Mesothelial cell of epicardium (in vitro differentiated cells): ENCODE measurements around the gene FUT8. TPM values are rescaled to one million over a fixed set of nuclear protein-coding genes. Genes with fewer than 3 reads are reported as not detected.

Source experiments
- DNase-seq, 2 experiments: peaks; one replicate each; pipeline ENCODE4 v3.0.0; 2021; ENCODE audit warnings: low spot score in 2 of 2; ENCODE audit not compliant: unreplicated experiment in 2 of 2
- H3K27ac Mint-ChIP-seq: 2 replicates; pipeline ENCODE4 v1.8.0; 2021; ENCODE audit warnings: mixed read lengths
- H3K27me3 Mint-ChIP-seq: 2 replicates; pipeline ENCODE4 v1.8.0; 2021; ENCODE audit warnings: low read depth, mixed read lengths
- H3K36me3 Mint-ChIP-seq: 2 replicates; pipeline ENCODE4 v1.8.0; 2021; ENCODE audit warnings: mixed read lengths
- H3K4me1 Mint-ChIP-seq: 2 replicates; pipeline ENCODE4 v1.8.0; 2021; ENCODE audit warnings: mixed read lengths
- H3K4me3 Mint-ChIP-seq: 2 replicates; pipeline ENCODE4 v1.8.0; 2021; ENCODE audit warnings: mild to moderate bottlenecking, moderate library complexity, mixed read lengths
- H3K9me3 Mint-ChIP-seq: 2 replicates; pipeline ENCODE4 v1.8.0; 2021; ENCODE audit warnings: mixed read lengths
- CTCF ChIP-seq: fragments of 200-600 bp; sonication (generic); IDR thresholded peaks from one replicate; pipeline ENCODE4 v1.5.0; 2021; ENCODE audit warnings: antibody characterized with exemption; ENCODE audit not compliant: unreplicated experiment
- total RNA-seq: library from RNA; stranded (reverse); gene quantifications from 3 replicates; pipeline ENCODE4 v1.2.1, GENCODE V29; 2021

Gene FUT8
- total RNA-seq, 1 donor from 2014 or later: 49.4 TPM

- peaks cover 19% of the 10 kb centered on the region for H3K36me3 Mint-ChIP-seq
- peaks cover 21% of the 10 kb centered on the region for H3K9me3 Mint-ChIP-seq
- H3K4me3 Mint-ChIP-seq: no peak overlapping the region
- no peak for TF ChIP-seq CTCF
- H3K4me1 Mint-ChIP-seq: peaks cover 2% of the 10 kb centered on the region
- no peak overlapping the region for H3K27ac Mint-ChIP-seq
- H3K27me3 Mint-ChIP-seq: no peaks in the 10 kb centered on the region
- DNase-seq: no peak
These were observed 225.2 kb downstream of the FUT8 start for GRCh38 chr14:65637780-65638179.

GRCh38 chr14:65639216-65639615, 226.7 kb downstream of the FUT8 start:
- Mint-ChIP-seq H3K4me3 (no peak overlapping the region), H3K4me1 (peaks cover 2% of the 10 kb centered on the region), H3K36me3 (peaks cover 19% of the 10 kb centered on the region), H3K27ac (no peak overlapping the region), H3K9me3 (peaks cover 21% of the 10 kb centered on the region), H3K27me3 (no peaks in the 10 kb centered on the region)
- no peak for DNase-seq
- TF ChIP-seq CTCF: no peak

- no peak for DNase-seq
- no peak for TF ChIP-seq CTCF
- H3K4me3 Mint-ChIP-seq: no peak overlapping the region
- H3K27me3 Mint-ChIP-seq: no peaks in the 10 kb centered on the region
- H3K9me3 Mint-ChIP-seq: peaks cover 12% of the 10 kb centered on the region
- no peaks in the 10 kb centered on the region for H3K4me1 Mint-ChIP-seq
- H3K36me3 Mint-ChIP-seq: peaks cover 9% of the 10 kb centered on the region
- H3K27ac Mint-ChIP-seq: no peak overlapping the region
These were observed 238.3 kb downstream of the FUT8 start for GRCh38 chr14:65650826-65651225.

- no peak for TF ChIP-seq CTCF
- Mint-ChIP-seq H3K27ac (no peak overlapping the region), H3K36me3 (peaks cover 18% of the 10 kb centered on the region), H3K4me3 (no peak overlapping the region), H3K4me1 (no peaks in the 10 kb centered on the region), H3K9me3 (peaks cover 29% of the 10 kb centered on the region), H3K27me3 (no peaks in the 10 kb centered on the region)
- no peak for DNase-seq
These were observed 244.0 kb downstream of the FUT8 start for GRCh38 chr14:65656554-65656953.

GRCh38 chr14:65658202-65658601, 245.7 kb downstream of the FUT8 start:
- no peak for DNase-seq
- peaks cover 29% of the 10 kb centered on the region for H3K9me3 Mint-ChIP-seq
- H3K4me1 Mint-ChIP-seq: no peaks in the 10 kb centered on the region
- no peaks in the 10 kb centered on the region for H3K27me3 Mint-ChIP-seq
- H3K27ac Mint-ChIP-seq: peak overlapping the region; percentile 51
- no peak for TF ChIP-seq CTCF
- H3K36me3 Mint-ChIP-seq: peaks cover 17% of the 10 kb centered on the region
- H3K4me3 Mint-ChIP-seq: no peak overlapping the region

- TF ChIP-seq CTCF: no peak
- no peak for DNase-seq
- Mint-ChIP-seq H3K27ac (no peak overlapping the region), H3K4me3 (no peak overlapping the region), H3K9me3 (peaks cover 7% of the 10 kb centered on the region), H3K36me3 (peaks cover 2% of the 10 kb centered on the region), H3K4me1 (peaks cover 3% of the 10 kb centered on the region), H3K27me3 (no peaks in the 10 kb centered on the region)
These were observed 249.3 kb downstream of the FUT8 start for GRCh38 chr14:65661865-65662264.
